Activated T-helper 1 cell treated with anti-CD3 and anti-CD28 coated beads, Interleukin-2, amount 50 U/mL, for 16 hours (primary cell): ENCODE data around the gene ZFAND2A.
"Not testable (repeated sequence)": the region's sequence is repeated elsewhere in the genome, so short reads cannot be mapped to it uniquely, and the experiment has no call there.

Source experiments
- DNase-seq, 2 donors: peaks; one replicate each; pipeline ENCODE4 v3.0.0-alpha.2; 2020; ENCODE audit warnings: low read depth in 1 of 2, low spot score in 1 of 2

The ZFAND2A gene, protein sequence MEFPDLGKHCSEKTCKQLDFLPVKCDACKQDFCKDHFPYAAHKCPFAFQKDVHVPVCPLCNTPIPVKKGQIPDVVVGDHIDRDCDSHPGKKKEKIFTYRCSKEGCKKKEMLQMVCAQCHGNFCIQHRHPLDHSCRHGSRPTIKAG

DNA sequence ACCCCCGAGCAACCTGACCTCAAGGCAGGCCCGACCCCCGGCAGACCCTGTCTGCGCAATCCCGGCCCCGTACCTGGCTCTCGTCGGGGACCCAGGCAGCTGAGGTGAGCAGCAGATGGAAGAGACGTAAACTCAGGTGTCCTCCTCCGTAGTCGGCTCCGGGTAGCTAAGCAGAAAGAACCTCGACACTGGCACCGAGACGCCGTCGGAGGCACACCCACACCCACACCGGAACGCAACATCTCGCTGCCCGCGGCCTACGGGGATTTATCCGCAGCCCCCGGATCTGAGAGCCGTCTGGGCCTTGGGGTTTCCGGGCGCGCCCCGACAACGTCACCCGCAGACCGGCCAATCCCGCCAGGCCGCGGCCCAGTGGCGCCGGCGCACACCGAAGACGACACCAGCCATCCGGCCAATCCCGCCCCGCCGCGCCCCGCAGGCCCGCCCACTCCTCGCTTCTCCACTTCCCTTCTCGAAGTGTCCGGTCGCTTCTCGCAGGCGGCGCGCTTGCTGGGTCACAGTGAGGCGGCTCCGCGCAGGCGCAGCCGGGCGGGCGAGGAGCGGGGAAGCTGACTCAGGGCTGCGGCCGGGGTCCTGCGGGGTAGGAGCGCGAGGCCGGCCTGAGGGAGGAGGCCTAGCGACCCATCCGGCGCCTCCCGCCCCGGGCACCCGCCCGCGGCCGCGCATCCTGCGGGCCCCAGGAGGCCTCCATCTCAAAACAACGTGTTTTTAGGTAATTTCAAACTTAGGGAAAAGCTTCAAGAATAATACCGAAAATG, at the start of gene ZFAND2A:
TSS of gene ZFAND2A (minus strand) at position 306 of the 779 bp plus-strand sequence. CDS start 1,984 bp downstream, outside the sequence.
- peak; percentile 99 for DNase-seq

DNA sequence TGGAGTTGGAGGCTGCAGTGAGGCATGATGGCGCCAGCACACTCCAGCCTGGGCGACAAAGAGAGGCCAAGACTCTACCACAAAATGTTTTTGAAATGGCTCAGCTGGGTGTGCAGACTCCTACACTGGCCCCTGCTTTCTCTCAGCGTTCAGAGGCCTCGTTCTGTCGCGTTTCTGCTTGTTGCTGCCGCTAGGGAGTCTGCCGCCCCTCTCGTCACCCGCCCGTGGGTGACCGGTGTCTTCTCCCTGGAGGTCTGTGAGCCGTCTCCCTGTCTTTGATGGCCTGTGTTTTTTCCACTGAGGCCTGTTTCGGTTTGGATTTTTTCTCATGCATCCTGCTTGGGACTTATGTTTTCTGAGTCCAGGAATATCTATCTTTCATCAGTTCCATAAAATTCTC, 49.1 kb upstream of the ZFAND2A start:
- DNase-seq, result no peak

DNA sequence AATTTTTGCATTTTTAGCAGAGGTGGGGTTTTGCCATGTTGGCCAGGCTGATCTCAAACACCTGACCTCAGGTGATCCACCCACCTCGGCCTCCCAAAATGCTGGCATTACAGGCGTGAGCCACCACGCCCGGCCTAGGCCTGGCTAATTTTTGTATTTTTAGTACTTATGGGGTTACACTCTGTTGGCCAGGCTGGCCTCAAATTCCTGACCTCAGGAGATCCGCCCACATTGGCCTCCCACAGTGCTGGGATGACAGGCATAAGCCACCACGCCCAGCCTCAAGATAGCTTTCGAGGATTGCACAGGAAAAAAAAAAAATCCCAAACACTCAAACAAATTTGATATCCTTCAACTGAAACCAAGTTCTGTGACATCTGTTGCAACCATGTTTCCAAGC, 45.7 kb upstream of the ZFAND2A start:
- DNase-seq, result not testable (repeated sequence)

DNA sequence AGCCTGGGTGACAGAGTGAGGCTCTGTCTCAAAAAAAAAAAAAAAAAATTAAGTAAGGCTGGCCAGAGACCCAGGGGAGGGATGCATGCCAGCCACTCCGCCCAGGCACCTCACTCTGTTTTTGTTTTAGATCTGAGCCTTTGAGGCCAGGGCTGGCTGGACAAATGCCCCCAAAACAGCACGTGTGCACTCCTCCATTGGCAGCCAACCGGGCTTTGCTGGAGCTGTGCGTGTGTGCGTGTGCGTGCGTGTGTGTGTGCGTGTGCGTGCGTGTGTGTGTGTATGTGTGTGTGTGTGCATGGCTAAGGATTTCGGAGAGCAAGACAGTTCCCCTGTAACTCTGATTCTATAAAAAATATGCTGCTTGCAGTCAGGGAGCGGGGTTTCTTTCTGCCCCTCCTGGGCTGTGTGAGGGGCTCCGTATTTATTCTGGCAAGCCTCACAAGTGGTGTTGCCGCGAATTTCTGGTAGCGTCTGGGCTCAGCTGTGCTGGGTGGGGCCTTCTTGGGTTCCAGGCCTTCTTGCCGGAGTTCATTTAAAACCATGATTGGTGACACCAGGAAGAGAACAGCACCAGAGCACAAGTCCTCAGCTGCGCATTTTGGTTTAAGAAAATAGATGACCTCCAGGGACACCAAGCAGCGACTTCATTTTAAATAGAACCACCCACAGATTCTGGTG, 44.6 kb upstream of the ZFAND2A start:
- DNase-seq, result no peak

DNA sequence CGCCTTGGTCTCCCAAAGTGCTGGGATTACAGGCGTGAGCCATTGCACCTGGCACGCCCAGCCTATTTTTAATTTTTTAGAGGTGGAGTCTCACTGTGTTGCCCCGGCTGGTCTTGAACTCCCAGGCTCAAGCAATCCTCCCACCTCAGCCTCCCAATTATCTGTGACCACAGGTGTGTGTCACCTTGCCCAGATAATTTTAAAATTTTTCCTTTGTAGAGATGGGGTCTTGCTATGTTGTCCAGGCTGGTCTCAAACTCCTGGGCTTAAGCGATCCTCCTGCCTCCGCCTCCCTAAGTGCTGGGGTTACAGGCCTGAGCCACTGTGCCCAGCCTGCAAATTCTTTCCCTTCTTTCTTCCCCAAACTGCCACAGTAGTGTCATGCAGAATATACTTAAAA, 42.9 kb upstream of the ZFAND2A start:
- DNase-seq, result not testable (repeated sequence)

DNA sequence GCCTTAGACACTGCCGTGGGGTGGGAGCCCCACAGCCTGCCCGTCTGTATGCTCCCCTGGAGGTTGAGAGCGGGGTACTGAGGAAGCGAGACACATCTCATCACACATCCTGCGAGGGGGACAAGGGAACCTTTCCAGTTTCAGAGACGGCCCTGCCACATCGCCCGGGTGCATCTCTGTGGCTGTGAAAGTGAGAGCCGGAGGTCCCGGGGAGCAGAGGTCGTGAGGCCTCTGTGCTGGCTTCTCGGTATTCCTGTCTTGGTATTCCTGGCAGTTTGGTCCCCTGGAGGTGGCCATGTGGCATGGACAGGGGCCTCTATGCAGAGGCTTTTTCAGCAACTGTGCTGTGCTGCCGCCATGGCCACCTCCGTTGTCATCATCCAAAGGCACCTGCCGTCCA, 41.9 kb upstream of the ZFAND2A start:
- DNase-seq, result no peak

DNA sequence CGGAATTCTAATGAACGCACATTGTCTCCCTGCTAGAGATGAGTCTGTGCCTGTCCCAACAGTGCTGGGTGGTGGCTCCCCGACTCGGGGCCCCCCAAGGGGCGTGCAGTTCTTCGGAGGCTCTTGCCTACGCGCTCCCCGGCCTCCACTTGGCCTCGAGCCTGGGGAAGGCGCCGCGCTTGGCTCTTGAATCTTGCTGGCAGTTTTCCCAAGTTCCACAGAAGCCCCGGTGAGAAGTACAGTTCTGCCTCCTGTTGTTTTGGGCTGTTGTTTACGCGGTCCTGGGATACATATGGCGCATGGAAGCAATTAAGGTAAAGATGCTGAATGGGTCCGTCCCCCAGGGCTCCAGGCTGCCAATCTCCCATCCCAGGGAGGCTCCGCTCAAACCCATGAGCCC, 40.0 kb upstream of the ZFAND2A start:
- DNase-seq, result no peak

DNA sequence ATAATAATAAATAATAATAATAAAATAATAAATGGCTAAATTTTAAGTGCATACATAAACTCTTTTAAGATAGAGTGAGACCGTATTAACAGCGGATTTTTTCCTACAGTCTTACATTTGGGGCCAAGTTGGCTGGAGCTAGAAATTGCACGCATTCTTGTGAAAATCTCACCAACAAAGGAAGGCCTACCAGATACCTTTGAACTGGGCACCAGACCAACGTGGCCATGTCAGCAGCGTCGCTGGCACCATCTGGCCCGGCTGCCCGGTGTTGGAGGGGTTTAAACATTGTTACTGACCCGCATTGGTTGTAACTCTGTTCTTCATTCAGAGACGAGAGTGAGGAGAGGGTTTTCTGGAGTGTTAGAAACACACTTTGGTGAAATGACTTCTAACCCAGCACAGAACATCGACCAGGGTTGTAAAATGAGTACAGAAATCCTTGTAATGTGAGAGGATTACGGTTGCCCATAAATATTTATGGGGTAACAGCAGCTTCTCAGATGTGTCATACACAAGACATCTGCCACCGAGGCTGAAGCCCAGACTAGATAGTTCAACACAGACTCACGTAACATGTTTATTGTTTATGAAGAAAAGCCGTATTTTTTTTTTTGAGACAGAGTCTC, 38.1 kb upstream of the ZFAND2A start:
- DNase-seq, result no peak

DNA sequence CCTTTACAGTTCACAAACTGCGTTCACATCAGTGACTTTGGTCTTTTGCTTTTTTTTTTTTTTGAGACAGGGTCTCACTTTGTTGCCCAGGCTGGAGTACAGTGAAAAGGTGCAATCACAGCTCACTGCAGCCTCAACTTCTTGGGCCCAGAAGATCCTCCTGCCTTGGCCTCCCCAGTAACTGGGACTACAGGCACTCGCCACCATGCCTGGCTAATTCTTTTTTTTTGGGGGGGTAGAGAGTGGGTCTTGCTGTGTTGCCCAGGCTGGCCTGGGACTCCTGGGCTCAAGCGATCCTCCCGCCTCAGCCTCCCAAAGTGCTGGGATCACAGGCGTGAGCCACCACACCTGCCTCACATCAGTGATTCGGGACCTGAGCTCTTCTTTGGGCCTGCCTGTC, 37.0 kb upstream of the ZFAND2A start:
- DNase-seq, result no peak

DNA sequence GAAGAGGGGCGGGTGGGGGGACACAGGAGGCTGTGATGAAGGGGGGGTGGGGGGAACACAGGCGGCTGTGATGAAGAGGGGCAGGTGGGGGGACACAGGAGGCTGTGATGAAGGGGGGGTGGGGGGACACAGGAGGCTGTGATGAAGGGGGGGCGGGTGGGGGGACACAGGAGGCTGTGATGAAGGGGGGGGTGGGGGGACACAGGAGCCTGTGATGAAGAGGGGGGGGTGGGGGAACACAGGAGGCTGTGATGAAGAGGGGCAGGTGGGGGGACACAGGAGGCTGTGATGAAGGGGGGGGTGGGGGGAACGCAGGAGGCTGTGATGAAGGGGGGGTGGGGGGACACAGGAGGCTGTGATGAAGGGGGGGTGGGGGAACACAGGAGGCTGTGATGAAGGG, 36.4 kb upstream of the ZFAND2A start:
- DNase-seq, result not testable (repeated sequence)

DNA sequence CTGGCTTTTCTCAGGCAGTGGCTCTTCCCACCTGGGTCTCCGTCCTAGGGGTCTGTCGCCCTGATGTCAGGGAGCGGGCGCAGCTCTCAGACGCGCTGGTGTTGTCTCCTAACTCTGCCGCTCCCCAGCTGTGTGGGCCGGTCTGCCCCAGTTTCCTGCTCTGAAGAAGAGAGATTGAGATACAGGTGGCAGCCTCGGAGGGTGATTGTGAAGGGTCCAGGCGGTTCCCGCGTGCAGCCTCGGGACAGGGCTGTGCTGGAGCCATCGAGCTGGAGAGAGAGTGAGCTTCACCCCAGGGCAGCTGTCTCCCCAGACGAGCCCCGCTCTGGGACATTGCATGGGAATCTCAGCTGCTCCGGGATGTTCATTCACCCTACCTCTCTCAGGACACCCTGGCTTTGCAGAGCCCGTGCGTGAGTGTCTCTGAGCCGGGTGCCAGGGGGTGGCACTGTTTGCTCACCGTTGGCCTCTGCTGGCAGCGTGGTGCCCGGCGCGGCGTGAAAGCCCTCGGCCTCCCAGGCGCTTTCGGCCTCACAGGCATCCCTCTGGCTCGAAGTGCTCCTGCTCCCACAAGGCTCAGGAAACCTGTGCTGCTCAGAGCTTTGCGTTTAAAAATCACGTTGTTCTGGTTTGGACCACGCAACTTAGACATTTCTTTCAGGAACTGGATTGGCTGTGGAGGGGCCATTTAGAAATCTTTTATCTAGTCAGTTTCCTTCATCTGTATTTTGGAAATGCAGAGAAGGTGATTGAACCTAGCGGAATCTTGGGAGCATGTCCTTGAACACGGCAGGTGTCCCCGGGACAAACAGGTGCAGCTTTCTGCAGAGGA, 33.8 kb upstream of the ZFAND2A start:
- no peak for DNase-seq

DNA sequence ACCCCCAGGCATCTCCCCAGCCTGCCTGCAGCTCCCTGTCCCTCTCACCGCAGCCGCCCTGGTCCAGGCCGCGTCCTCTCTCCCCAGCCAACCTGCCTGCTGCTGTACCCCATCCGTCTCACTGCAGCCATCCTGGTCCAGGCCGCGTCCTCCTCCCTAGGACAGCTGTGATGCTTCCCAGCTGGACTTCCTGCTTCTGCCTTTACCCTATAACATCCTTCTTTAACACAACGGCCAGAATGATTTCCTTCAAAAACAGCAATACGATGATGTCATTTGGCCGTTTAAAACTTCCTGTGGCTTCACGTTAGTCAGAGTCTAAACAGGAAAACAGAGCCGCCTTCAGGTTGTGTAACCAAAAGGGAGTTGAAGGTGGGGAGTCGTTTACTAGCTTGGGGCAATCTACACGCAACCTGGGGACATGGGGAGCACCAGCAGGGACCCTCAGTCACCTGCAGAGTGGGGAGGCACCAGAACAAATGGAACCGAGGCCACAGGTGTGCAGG, 32.2 kb upstream of the ZFAND2A start:
- DNase-seq, result no peak

DNA sequence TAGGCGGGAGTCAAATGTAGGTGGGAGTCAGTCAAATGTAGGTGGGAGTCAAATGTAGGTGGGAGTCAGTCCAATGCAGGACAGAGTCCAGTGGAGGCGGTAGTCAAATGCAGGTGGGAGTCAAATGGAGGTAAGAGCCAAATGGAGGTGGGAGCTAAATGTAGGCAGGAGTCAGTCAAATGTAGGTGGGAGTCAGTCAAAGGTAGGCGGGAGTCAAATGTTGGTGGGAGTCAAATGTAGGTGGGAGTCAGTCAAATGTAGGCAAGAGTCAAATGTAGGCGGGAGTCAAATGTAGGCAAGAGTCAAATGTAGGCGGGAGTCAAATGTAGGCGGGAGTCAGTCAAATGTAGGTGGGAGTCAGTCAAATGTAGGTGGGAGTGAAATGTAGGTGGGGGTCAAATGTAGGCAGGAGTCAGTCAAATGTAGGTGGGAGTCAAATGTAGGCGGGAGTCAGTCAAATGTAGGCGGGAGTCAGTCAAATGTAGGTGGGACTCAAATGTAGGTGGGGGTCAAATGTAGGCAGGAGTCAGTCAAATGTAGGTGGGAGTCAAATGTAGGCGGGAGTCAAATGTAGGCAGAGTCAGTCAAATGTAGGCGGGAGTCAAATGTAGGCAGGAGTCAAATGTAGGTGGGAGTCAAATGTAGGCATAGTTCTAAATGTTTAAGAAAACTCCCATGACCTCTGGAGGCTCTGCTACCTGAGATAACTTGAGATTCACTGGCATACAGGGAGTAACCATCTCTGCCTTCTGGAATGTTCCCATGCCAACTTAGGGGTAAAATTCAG, 30.2 kb upstream of the ZFAND2A start:
- no peak for DNase-seq

DNA sequence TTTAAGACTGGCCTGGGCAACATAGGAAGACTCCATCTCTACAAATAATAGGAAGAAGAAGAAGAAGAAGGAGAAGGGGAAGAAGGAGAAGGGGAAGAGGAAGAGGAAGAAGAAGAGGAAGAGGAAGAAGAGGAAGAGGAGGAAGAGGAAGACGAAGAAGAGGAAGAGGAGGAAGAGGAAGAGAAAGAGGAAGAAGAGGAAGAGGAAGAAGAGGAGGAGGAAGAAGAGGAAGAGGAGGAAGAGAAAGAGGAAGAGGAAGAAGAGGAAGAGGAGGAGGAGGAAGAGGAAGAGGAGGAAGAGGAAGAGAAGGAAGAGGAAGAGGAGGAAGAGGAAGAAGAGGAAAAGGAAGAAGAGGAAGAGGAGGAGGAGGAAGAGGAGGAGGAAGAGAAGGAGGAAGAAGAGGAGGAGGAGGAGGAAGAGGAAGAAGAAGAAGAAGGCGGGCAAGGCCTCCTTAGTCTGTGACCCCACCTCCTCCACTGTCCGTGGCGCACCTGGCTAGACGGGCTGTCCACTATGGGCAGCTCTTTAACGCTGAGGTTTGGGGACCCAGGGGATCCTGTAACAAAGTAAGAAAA, 28.8 kb upstream of the ZFAND2A start:
- DNase-seq, result no peak

DNA sequence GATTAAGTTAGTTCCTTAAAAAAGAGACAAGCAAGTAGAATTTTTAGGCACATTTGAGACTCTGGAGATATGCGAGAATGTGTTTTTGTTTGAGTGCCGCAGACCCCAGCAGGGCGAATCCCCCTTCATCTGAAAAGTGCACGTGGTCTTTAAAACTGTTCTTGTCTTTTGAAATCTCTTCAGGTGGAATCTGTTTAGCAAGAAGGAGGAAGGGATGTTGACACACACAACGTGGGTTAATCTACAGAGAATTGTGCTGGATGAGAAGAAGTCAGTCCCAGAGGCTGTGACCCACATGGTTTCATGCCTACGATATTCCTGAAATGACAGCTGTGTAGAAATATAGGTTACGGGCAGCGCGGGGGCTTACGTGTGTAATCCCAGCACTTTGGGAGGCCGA, 27.1 kb upstream of the ZFAND2A start:
- DNase-seq, result no peak

DNA sequence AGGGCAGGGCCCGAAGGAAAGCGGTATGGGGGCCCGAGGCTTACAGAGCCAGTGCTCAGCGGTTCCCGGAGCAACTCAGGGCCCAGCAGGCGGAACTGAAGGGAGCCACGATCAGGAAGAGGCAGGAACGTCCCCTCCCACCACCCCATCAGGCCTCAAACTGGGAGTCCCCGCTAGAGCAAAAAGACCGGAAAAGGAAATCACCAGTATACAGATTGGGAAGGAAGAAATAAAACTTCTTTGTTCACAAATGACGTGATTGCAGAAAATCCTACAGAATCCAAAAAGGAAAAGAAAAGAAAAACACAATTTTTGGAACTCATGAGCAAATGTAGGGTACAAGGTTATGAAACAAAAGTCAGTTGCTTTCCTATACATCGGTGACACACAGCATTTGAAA, 21.6 kb upstream of the ZFAND2A start:
- no peak for DNase-seq

DNA sequence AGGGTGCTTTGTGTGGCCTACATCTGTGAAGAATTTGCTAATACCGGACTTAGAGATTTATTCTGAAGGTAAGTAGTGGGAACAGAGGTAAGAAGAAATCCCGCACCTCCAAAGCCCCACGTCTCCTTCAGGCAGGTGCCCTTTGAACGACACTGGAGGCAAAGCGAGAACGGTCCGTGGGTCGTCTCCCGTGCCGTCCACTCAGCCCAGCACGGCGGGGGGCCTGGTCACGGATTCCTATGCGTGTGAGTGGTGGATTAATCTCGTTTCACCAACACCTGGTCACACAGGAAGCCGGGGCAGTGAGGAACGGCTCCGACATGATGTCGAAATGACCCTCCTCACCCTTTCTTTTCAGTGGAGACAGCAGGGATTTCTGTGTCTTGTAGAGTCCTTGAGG, 21.0 kb upstream of the ZFAND2A start:
- no peak for DNase-seq

DNA sequence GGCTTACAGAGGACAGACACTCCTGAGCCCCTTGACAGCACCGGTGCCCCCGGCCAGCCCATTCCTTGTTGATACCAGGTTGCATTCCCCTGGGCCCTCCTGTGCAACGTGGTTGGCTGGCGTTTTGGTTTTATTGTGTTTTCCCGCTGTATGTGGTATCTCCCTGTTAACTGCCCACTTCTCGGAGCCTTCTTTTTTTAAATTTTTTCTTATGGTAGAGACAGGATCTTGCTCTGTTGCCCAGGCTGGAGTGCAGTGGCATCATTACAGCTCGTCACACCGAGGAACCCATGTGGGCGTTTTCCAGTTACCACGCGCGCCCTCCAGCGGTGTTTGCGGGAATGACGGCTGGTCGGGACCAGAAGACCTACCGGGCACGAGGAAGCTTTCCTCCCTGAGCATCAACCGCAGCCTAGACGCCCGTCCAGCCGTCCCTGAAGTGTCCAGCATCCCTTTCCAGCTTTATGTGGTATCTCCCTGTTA, 16.9 kb upstream of the ZFAND2A start:
- DNase-seq, result peak; percentile 53 to 62
